ENCODE measurements around the gene ALLC. TPM values are rescaled to one million over a fixed set of nuclear protein-coding genes. Genes with fewer than 3 reads are reported as not detected.

The ALLC gene
- total and polyA plus RNA-seq, 2 donors (not counting 1 experiment from before 2014, with no cell fraction given) = not detected

GRCh38 chr2:3712831-3713503 is 55.0 kb downstream of the ALLC start:
- intact Hi-C loops (cut with micrococcal nuclease) = no loop called here
- H3K27me3 Mint-ChIP-seq = no peaks in the 10 kb centered on the region
- no peaks in the 10 kb centered on the region for H3K4me1 ChIP-seq (ENCODE audit: control insufficient read depth in 2 of 2, insufficient read depth in 2 of 2, low read length in 2 of 2)
- H3K4me1 Mint-ChIP-seq = no peaks in the 10 kb centered on the region
- no peak for DNase-seq
- H3K27ac ChIP-seq (ENCODE audit: low read length in 2 of 2) = no peak overlapping the region
- H3K79me2 ChIP-seq (ENCODE audit: control insufficient read depth, insufficient read depth, low read length) = no peaks in the 10 kb centered on the region
- no peaks in the 10 kb centered on the region for H4K20me1 ChIP-seq (ENCODE audit: control insufficient read depth, insufficient read depth, low read length, poor library complexity, severe bottlenecking)
- WGBS (ENCODE audit: insufficient coverage) = 90% methylated on average over 5 of the region's 10 CpGs
- TF ChIP-seq EZH2 (IDR thresholded peaks at IDR 0.05; ENCODE audit: borderline replicate concordance, insufficient read depth, low read depth, low read length, poor library complexity, severe bottlenecking) (no peak), CTCF (IDR thresholded peaks at IDR 0.05) (no peak)
- ATAC-seq (ENCODE audit: low read depth) = no peak
- CTCF ChIA-PET = no interaction called here
- H3K9me3 Mint-ChIP-seq (ENCODE audit: insufficient read depth) = peaks cover 2% of the 10 kb centered on the region
- H3K9me3 ChIP-seq (ENCODE audit: control extremely low read depth in 1 of 3, control insufficient read depth in 2 of 3, insufficient read depth in 1 of 3, low read length in 2 of 3) = peaks cover 0 to 3% (median 0%) of the 10 kb centered on the region in 3 donors
- no peaks in the 10 kb centered on the region for H3K27me3 ChIP-seq (replicated peaks in 1 of 4; ENCODE audit: control extremely low read depth in 1 of 4, control insufficient read depth in 3 of 4, insufficient read depth in 4 of 4, low read length in 3 of 4)
- H3K4me3 Mint-ChIP-seq = no peak overlapping the region
- H3K9ac ChIP-seq (ENCODE audit: low read length) = no peak overlapping the region
- H3K27ac Mint-ChIP-seq = no peak overlapping the region
- POLR2A ChIA-PET = no interaction called here
- no peak overlapping the region for H3K4me2 ChIP-seq (replicated peaks; ENCODE audit: low read depth, low read length, poor library complexity, severe bottlenecking)
- H3K36me3 ChIP-seq (replicated peaks in 1 of 2; ENCODE audit: control extremely low read depth in 1 of 2, control insufficient read depth in 1 of 2, extremely low read depth in 1 of 2, insufficient read depth in 2 of 2, low read length in 1 of 2) = no peaks in the 10 kb centered on the region
- H2AFZ ChIP-seq (ENCODE audit: insufficient read depth, low read depth, low read length, poor library complexity, severe bottlenecking) = no peak overlapping the region
- no peak overlapping the region for H3K4me3 ChIP-seq (ENCODE audit: control extremely low read depth in 1 of 5, extremely low read depth in 1 of 5, insufficient read depth in 1 of 5, low read depth in 2 of 5, low read length in 4 of 5)

DNA sequence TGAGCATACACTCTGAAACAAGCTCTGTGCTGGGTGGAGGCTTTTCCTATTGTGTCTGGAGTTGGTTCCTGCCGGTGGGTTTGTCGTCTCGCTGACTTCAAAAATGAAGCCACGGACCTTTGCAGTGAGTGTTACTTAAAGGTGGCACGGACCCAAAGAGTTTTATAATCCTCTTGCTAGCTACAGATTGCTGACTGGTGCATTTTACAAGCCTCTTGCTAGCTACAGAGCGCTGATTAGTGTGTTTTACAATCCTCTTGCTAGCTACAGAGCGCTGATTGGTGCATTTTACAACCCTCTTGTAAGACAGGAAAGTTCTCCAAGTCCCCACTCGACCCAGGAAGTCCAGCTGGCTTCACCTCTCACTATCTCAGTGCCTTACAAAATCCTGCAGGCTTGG is 60.7 kb downstream of the ALLC start:
- no peaks in the 10 kb centered on the region for H3K27me3 Mint-ChIP-seq
- no peak overlapping the region for H3K4me3 Mint-ChIP-seq
- ChIA-PET CTCF (no interaction called here), POLR2A (no interaction called here)
- Histone ChIP-seq H3K9me3 (ENCODE audit: control extremely low read depth in 1 of 3, control insufficient read depth in 2 of 3, insufficient read depth in 1 of 3, low read length in 2 of 3) (peaks cover 0 to 16% (median 0%) of the 10 kb centered on the region in 3 donors), H3K4me2 (replicated peaks; ENCODE audit: low read depth, low read length, poor library complexity, severe bottlenecking) (no peak overlapping the region), H3K4me3 (ENCODE audit: control extremely low read depth in 1 of 5, extremely low read depth in 1 of 5, insufficient read depth in 1 of 5, low read depth in 2 of 5, low read length in 4 of 5) (no peak overlapping the region), H3K36me3 (replicated peaks in 1 of 2; ENCODE audit: control extremely low read depth in 1 of 2, control insufficient read depth in 1 of 2, extremely low read depth in 1 of 2, insufficient read depth in 2 of 2, low read length in 1 of 2) (no peaks in the 10 kb centered on the region), H2AFZ (ENCODE audit: insufficient read depth, low read depth, low read length, poor library complexity, severe bottlenecking) (no peak overlapping the region), H4K20me1 (ENCODE audit: control insufficient read depth, insufficient read depth, low read length, poor library complexity, severe bottlenecking) (no peaks in the 10 kb centered on the region), H3K27ac (ENCODE audit: low read length in 2 of 2) (no peak overlapping the region), H3K27me3 (replicated peaks in 1 of 4; ENCODE audit: control extremely low read depth in 1 of 4, control insufficient read depth in 3 of 4, insufficient read depth in 4 of 4, low read length in 3 of 4) (no peaks in the 10 kb centered on the region), H3K4me1 (ENCODE audit: control insufficient read depth in 2 of 2, insufficient read depth in 2 of 2, low read length in 2 of 2) (no peaks in the 10 kb centered on the region), H3K9ac (ENCODE audit: low read length) (no peak overlapping the region), H3K79me2 (ENCODE audit: control insufficient read depth, insufficient read depth, low read length) (no peaks in the 10 kb centered on the region)
- DNase-seq = no peak
- TF ChIP-seq CTCF (IDR thresholded peaks at IDR 0.05) (no peak), EZH2 (IDR thresholded peaks at IDR 0.05; ENCODE audit: borderline replicate concordance, insufficient read depth, low read depth, low read length, poor library complexity, severe bottlenecking) (no peak)
- WGBS (ENCODE audit: insufficient coverage) = 67% methylated on average over 8 of the region's 8 CpGs
- H3K4me1 Mint-ChIP-seq = no peaks in the 10 kb centered on the region
- ATAC-seq (ENCODE audit: low read depth) = no peak
- intact Hi-C loops (cut with micrococcal nuclease) = no loop called here
- H3K27ac Mint-ChIP-seq = no peak overlapping the region
- peaks cover 5% of the 10 kb centered on the region for H3K9me3 Mint-ChIP-seq (ENCODE audit: insufficient read depth)
